Astrocyte of the spinal cord (primary cell): ENCODE measurements around the gene STH.

ENCODE experiments used
- DNase-seq: peaks from one replicate; pipeline ENCODE4 v3.0.0; 2011; ENCODE audit warnings: low read depth, low spot score
- H3K4me3 ChIP-seq: 2 replicates; pipeline ENCODE4 v1.5.1; 2011; ENCODE audit warnings: low read depth, mild to moderate bottlenecking, low read length, moderate library complexity
- in situ Hi-C: cut with HindIII; loops from 2 replicates; pipeline ENCODE4 v1.10.0; 2017; ENCODE audit warnings: low sequenced_read_pairs
- TF ChIP-seq, protein P1 (sequence below): IDR thresholded peaks from 2 replicates; pipeline ENCODE4 v1.5.1; 2012; ENCODE audit warnings: low read depth, mild to moderate bottlenecking, low read length, inconsistent platforms

Gene STH

DNA sequence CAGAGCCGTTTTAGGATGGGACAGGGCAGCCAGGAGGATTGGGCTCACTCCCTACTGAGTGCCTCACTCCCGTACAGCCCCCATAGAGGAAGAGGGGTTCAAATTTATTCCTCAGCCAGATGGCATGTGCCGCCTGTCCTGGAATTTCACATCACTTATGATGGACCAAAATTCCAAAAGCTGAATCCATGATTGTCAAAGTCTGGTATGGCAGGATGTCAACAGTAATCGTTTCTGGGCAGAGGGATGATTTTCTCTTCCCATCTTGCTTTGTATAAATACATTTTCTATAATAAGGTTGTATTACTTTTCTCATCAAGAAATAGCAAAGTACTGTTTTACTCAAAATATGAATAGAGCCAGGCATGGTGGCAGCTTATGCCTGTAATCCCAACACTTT lies 38.7 kb upstream of the STH start:
- no peak overlapping the region for H3K4me3 ChIP-seq
- DNase-seq = no peak
- in situ Hi-C loops = no loop called here
- TF ChIP-seq, protein P1, sequence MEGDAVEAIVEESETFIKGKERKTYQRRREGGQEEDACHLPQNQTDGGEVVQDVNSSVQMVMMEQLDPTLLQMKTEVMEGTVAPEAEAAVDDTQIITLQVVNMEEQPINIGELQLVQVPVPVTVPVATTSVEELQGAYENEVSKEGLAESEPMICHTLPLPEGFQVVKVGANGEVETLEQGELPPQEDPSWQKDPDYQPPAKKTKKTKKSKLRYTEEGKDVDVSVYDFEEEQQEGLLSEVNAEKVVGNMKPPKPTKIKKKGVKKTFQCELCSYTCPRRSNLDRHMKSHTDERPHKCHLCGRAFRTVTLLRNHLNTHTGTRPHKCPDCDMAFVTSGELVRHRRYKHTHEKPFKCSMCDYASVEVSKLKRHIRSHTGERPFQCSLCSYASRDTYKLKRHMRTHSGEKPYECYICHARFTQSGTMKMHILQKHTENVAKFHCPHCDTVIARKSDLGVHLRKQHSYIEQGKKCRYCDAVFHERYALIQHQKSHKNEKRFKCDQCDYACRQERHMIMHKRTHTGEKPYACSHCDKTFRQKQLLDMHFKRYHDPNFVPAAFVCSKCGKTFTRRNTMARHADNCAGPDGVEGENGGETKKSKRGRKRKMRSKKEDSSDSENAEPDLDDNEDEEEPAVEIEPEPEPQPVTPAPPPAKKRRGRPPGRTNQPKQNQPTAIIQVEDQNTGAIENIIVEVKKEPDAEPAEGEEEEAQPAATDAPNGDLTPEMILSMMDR = no peak

DNA sequence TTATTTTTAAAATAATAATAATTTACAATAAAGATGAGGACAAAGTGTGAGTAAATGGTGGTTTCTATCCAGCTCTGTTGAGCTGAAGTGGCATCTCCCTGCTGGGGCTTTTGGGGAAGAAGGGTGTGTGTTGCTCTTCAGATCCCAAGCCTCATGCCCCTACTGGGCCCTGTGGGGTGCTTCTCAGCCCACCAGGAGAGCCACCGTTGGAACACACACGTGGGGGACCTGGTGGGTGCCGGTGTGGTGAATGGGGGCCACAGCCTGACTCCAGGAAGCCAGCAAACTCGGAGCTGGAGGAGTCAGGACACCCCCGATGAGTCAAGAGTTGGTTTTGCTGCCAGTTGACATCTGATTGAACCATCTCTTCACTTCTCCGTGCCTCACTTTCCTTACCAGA lies 37.8 kb upstream of the STH start:
- TF ChIP-seq, protein P1 = no peak
- DNase-seq = no peak
- in situ Hi-C loops = no loop called here
- H3K4me3 ChIP-seq = no peak overlapping the region

DNA sequence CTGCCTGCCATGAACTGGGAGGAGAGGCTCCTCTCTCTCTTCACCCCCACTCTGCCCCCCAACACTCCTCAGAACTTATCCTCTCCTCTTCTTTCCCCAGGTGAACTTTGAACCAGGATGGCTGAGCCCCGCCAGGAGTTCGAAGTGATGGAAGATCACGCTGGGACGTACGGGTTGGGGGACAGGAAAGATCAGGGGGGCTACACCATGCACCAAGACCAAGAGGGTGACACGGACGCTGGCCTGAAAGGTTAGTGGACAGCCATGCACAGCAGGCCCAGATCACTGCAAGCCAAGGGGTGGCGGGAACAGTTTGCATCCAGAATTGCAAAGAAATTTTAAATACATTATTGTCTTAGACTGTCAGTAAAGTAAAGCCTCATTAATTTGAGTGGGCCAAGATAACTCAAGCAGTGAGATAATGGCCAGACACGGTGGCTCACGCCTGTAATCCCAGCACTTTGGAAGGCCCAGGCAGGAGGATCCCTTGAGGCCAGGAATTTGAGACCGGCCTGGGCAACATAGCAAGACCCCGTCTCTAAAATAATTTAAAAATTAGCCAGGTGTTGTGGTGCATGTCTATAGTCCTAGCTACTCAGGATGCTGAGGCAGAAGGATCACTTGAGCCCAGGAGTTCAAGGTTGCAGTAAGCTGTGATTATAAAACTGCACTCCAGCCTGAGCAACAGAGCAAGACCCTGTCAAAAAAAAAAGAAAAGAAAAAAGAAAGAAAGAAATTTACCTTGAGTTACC lies 36.7 kb upstream of the STH start:
- TF ChIP-seq, protein P1 = no peak
- in situ Hi-C loops = no loop called here
- no peak overlapping the region for H3K4me3 ChIP-seq
- no peak for DNase-seq

DNA sequence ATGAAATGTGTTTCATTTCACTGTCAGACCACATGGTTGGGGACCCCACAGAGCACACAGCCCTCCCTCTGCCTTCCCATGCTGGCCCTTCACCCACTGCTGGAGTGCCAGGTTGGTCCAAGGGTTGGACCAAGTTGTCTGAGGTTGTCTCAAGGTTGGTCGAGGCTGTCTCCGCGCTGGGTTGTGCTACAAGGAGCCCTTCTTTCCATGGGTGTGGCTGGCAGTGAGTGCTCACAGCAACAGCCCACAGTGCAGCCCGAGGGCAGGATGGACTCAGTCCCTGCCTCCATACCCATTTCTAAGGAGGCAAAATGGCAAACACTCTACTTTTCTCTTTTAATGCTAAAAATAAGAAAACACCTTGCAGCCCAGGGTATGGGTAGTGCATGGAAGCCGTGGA lies 35.8 kb upstream of the STH start:
- TF ChIP-seq, protein P1 = no peak
- no peak overlapping the region for H3K4me3 ChIP-seq
- DNase-seq = no peak
- in situ Hi-C loops = no loop called here

GRCh38 chr17:45963889-45964288 lies 35.2 kb upstream of the STH start:
- DNase-seq = no peak
- in situ Hi-C loops = no loop called here
- H3K4me3 ChIP-seq = no peak overlapping the region
- TF ChIP-seq, protein P1 = no peak

DNA sequence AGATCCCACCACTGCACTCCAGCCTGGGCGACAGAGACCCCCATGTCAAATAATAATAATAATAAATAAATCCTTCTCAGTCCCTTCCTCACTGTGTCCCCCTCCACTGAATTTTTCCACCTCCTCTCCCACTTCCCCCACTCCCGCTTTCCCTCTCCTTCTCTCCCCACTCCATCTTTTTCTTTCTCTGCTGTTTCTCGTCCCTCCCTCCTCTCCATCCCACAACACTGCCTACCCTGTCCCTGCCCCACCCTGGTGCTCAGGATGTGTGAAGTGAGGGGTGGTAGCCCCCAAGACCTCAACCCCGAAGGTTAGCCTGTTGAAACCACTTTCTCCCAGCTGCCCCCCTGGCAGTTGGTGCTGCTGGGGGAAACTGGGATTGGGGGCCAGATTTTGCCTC lies 34.4 kb upstream of the STH start:
- DNase-seq = no peak
- in situ Hi-C loops = no loop called here
- no peak overlapping the region for H3K4me3 ChIP-seq
- TF ChIP-seq, protein P1 = no peak

DNA sequence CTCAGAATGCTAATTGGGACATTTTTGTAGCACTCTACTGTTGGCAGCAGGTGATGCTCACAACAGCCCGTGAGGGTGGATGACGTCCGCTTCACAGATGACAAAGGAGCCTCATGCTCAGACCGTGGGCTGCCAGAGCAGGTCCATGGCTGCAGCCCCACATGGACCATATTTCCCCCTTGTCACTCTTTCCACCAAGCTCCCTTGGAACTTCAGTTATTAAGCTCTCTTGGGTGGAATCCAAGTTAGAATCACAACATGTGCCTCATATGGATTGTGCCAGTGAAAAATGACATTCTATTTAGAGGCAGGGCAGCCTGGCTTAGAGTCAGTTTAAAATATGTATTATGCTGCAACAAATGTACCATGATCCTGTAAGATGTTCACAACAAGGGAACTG lies 33.2 kb upstream of the STH start:
- no peak for DNase-seq
- TF ChIP-seq, protein P1 = no peak
- H3K4me3 ChIP-seq = no peak overlapping the region
- in situ Hi-C loops = no loop called here
